WERI-Rb-1 (cell line): ENCODE data around the gene RFX4.

ENCODE experiments used
- DNase-seq: peaks from one replicate; pipeline ENCODE4 v3.0.0-alpha.2; 2020
- H3K27ac ChIP-seq: fragments of 250-450 bp; sonication (Bioruptor Pico); 2 replicates; pipeline ENCODE4 v1.5.1; 2020; ENCODE audit warnings: mild to moderate bottlenecking, moderate library complexity
- H3K27me3 ChIP-seq: fragments of 250-450 bp; sonication (Bioruptor Pico); 2 replicates; pipeline ENCODE4 v1.5.1; 2021; ENCODE audit warnings: mild to moderate bottlenecking, low read depth, moderate library complexity; ENCODE audit not compliant: insufficient read depth, severe bottlenecking
- H3K36me3 ChIP-seq: fragments of 250-450 bp; sonication (Bioruptor Pico); 2 replicates; pipeline ENCODE4 v1.5.1; 2020; ENCODE audit warnings: mild to moderate bottlenecking, moderate library complexity
- H3K4me3 ChIP-seq: 2 replicates; pipeline ENCODE4 v1.5.1; 2011; ENCODE audit warnings: low read depth, mild to moderate bottlenecking, control low read depth, low read length
- H3K9me3 ChIP-seq: fragments of 250-450 bp; sonication (Bioruptor Pico); 2 replicates; pipeline ENCODE4 v1.5.1; 2021; ENCODE audit warnings: mild to moderate bottlenecking, moderate library complexity; ENCODE audit not compliant: severe bottlenecking
- TF ChIP-seq, protein P1 (sequence below): IDR thresholded peaks from 2 replicates; pipeline ENCODE4 v1.5.1; 2011; ENCODE audit warnings: low read depth, mild to moderate bottlenecking, control low read depth, inconsistent platforms, low read length

Gene RFX4

DNA sequence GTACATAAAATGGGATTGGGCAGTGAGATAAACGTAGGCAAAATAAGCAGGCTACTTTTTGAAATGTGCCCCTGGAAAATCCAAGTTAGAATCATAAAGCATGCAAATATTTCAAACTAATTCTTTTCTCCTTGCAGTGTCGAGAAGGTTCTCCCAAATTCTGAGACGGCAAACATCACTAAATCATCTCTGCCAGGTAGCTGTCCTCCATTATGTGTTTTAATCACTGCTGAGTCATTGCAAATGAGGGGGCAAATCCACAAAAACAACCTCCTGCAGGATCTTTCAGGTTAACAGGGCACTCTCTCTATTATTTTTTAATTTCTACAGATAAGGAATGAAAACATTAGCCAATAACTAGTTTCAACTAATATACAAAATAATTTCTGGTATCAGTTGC, 128.5 kb downstream of the RFX4 start:
- no peaks in the 10 kb centered on the region for H3K9me3 ChIP-seq
- TF ChIP-seq, protein P1, sequence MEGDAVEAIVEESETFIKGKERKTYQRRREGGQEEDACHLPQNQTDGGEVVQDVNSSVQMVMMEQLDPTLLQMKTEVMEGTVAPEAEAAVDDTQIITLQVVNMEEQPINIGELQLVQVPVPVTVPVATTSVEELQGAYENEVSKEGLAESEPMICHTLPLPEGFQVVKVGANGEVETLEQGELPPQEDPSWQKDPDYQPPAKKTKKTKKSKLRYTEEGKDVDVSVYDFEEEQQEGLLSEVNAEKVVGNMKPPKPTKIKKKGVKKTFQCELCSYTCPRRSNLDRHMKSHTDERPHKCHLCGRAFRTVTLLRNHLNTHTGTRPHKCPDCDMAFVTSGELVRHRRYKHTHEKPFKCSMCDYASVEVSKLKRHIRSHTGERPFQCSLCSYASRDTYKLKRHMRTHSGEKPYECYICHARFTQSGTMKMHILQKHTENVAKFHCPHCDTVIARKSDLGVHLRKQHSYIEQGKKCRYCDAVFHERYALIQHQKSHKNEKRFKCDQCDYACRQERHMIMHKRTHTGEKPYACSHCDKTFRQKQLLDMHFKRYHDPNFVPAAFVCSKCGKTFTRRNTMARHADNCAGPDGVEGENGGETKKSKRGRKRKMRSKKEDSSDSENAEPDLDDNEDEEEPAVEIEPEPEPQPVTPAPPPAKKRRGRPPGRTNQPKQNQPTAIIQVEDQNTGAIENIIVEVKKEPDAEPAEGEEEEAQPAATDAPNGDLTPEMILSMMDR, result no peak
- no peak for DNase-seq
- no peaks in the 10 kb centered on the region for H3K36me3 ChIP-seq
- H3K27ac ChIP-seq, result no peak overlapping the region
- peaks cover 15% of the 10 kb centered on the region for H3K27me3 ChIP-seq
- H3K4me3 ChIP-seq, result no peak overlapping the region

DNA sequence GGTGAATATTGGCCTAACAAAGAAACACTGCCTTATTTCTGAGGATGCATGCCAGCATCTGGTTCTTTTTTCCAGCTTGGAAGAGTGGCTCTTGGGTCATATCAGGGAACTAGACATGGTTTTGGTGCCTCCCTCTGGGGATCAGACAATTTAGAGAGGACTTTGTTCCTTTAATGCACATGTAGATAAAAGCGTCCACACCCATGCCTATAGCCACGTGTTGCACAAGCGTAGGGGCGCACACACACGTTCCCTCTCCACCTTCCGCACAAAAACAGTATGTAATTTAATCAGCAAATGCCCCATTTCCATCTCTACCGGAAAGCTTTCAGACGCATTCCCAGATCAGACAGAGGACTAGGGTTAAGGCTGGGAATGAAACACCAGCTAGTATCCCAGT, 130.0 kb downstream of the RFX4 start:
- H3K27ac ChIP-seq, result no peak overlapping the region
- no peaks in the 10 kb centered on the region for H3K9me3 ChIP-seq
- TF ChIP-seq, protein P1, result no peak
- no peak for DNase-seq
- H3K4me3 ChIP-seq, result no peak overlapping the region
- peaks cover 17% of the 10 kb centered on the region for H3K27me3 ChIP-seq
- no peaks in the 10 kb centered on the region for H3K36me3 ChIP-seq

DNA sequence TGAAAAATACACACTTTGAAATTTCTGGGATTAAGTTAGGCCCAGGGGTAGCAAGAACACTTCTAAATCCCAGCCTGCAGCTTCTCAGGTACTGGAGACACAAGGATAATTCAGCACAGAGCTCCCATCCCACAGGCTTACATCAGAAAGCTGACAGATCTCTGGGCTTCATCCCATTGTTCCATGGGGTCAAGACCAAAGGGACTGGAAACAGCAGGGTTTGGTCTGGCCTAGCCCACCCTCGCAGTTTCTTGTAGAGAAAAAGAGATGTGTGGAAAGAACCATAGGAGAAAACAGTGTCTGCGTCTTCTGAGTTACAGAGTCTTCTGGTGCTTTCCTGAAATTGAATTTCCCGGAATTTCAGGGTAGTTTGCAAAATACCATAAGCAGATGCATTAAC, 132.1 kb downstream of the RFX4 start:
- no peak for DNase-seq
- H3K9me3 ChIP-seq, result no peaks in the 10 kb centered on the region
- TF ChIP-seq, protein P1, result no peak

DNA sequence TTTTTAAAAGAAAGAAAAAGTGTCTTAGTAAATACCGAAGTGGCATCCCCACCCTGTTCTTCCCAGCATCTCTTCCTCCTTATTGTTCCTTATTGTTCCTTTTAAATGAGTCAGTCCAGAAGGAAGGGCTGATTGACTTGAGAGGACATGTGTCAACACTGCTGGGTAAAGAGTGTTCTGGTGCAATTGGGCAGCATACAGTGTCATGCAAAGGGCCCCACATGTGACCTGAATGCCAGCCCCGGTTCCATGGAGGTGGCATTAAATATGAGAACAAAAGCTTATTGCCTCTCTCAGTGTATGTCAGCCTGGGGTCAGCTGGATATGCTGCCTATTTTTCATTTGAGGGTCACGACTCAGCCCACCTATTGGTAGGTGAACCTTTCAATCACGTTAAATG, 132.8 kb downstream of the RFX4 start:
- Histone ChIP-seq H3K36me3 (no peaks in the 10 kb centered on the region), H3K27ac (no peak overlapping the region), H3K9me3 (no peaks in the 10 kb centered on the region), H3K4me3 (no peak overlapping the region), H3K27me3 (peaks cover 19% of the 10 kb centered on the region)
- DNase-seq, result no peak
- TF ChIP-seq, protein P1, result no peak

More for the DNA sequence above, 132.1 kb downstream of the RFX4 start:
- Histone ChIP-seq H3K36me3 (no peaks in the 10 kb centered on the region), H3K4me3 (no peak overlapping the region), H3K27me3 (peaks cover 16% of the 10 kb centered on the region), H3K27ac (no peak overlapping the region)

DNA sequence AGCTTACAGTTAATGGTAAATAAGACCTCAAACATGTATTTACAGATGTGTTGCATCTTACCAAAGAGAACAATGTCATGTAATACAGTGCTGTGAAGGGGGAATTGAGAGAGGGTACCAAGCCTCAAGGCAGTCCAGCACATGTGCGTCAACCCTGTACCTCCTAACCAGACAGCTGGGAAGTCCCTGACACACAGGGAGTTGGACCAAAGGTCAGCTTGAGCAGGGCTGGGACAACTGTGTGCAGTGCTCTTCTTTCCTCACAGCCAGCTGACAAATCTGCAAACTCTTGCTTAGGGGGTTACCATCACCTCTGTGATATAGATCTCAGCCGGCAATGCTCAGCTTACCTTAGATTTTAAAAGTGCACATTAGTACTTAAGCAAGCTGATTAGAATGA, 134.9 kb downstream of the RFX4 start:
- Histone ChIP-seq H3K27me3 (peaks cover 21% of the 10 kb centered on the region), H3K36me3 (no peaks in the 10 kb centered on the region), H3K9me3 (no peaks in the 10 kb centered on the region), H3K27ac (no peak overlapping the region), H3K4me3 (no peak overlapping the region)
- TF ChIP-seq, protein P1, result no peak
- DNase-seq, result no peak

DNA sequence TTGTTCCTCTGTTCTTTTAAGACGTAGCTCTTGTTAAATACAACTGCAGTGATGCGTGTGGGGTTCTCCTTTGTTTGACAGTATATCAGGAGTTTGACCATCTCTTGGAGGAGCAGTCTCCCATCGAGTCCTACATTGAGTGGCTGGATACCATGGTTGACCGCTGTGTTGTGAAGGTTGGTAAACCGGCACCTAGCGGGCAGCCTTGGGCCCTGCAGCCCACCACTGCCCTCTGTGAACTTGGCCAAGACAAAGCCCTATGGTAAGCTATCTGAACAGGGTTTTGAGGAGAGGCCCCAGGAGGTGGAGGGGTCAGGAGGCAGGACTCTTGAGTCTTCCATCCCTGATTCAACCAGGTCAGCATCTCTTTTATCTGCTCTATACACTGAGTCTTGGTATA, 137.1 kb downstream of the RFX4 start:
- no peak for DNase-seq
- no peak overlapping the region for H3K27ac ChIP-seq
- H3K27me3 ChIP-seq, result peaks cover 20% of the 10 kb centered on the region
- TF ChIP-seq, protein P1, result no peak
- H3K36me3 ChIP-seq, result no peaks in the 10 kb centered on the region
- no peak overlapping the region for H3K4me3 ChIP-seq
- H3K9me3 ChIP-seq, result no peaks in the 10 kb centered on the region
